SK-N-SH (cell line): ENCODE results near the gene ELMO1. TPM values are rescaled to one million over a fixed set of nuclear protein-coding genes. Genes with fewer than 3 reads are reported as not detected.

Source experiments
- CTCF ChIA-PET: fragments of 300-600, 350-600 bp; formaldehyde crosslinking; extraction: SDS; loops from one replicate; lab custom pipeline; 2021; lab: Yijun Ruan, JAX
- POLR2A ChIA-PET: fragments of 350-600 bp; sonication (Branson Sonifier 250); formaldehyde crosslinking; extraction: SDS; loops from one replicate; lab custom pipeline; 2020; ENCODE audit warnings: antibody characterized with exemption, inconsistent platforms; lab: Yijun Ruan, JAX
- DNase-seq: peaks from one replicate; pipeline ENCODE4 v3.0.0; 2012
- H2AFZ ChIP-seq: fragments of 200-600 bp; sonication (generic); 2 replicates; pipeline ENCODE4 v1.8.1; 2016; ENCODE audit warnings: antibody characterized with exemption, mild to moderate bottlenecking, low read depth
- H3F3A ChIP-seq: fragments of 200-600 bp; sonication (generic); replicated peaks from 2 replicates; pipeline ENCODE3; 2016; ENCODE audit warnings: antibody characterized with exemption, mild to moderate bottlenecking; ENCODE audit not compliant: insufficient read depth
- H3K27ac ChIP-seq, 2 experiments: fragments of 200-500 bp in 1 of 2; fragments of 200-600 bp in 1 of 2; sonication (Bioruptor generic) in 1 of 2; sonication (generic), shearing (Covaris generic) in 1 of 2; 2 replicates each; pipeline versions ENCODE4 v1.5.1 to v1.6.1; 2014 to 2016; ENCODE audit warnings: low read depth in 2 of 2, inconsistent platforms in 1 of 2, low read length in 1 of 2, mild to moderate bottlenecking in 1 of 2, mixed read lengths in 1 of 2
- H3K27me3 ChIP-seq: fragments of 200-600 bp; sonication (generic), shearing (Covaris generic); 2 replicates; pipeline ENCODE4 v1.6.1; 2016; ENCODE audit warnings: mixed run types; ENCODE audit not compliant: insufficient read depth
- H3K36me3 ChIP-seq, 2 experiments: fragments of 200-500 bp in 1 of 2; fragments of 200-600 bp in 1 of 2; sonication (Bioruptor generic) in 1 of 2; sonication (generic) in 1 of 2; replicated peaks in 1 of 2; 2 replicates each; pipeline versions ENCODE3 to v1.5.1; 2014 to 2016; ENCODE audit warnings: low read length in 1 of 2, mild to moderate bottlenecking in 1 of 2; ENCODE audit not compliant: insufficient read depth in 2 of 2, control insufficient read depth in 1 of 2
- H3K4me1 ChIP-seq, 2 experiments: fragments of 200-500 bp in 1 of 2; fragments of 200-600 bp in 1 of 2; sonication (Bioruptor generic) in 1 of 2; sonication (generic), shearing (Covaris generic) in 1 of 2; 2 replicates each; pipeline versions ENCODE4 v1.5.1 to v1.6.1; 2014 to 2016; ENCODE audit warnings: low read depth in 1 of 2, low read length in 1 of 2, mixed run types in 1 of 2; ENCODE audit not compliant: insufficient read depth in 2 of 2, control insufficient read depth in 1 of 2
- H3K4me2 ChIP-seq: fragments of 200-600 bp; sonication (generic), shearing (Covaris generic); 2 replicates; pipeline ENCODE4 v1.6.1; 2017; ENCODE audit warnings: mixed run types
- H3K4me3 ChIP-seq, 2 experiments: fragments of 200-500 bp in 1 of 2; fragments of 200-600 bp in 1 of 2; sonication (Bioruptor generic) in 1 of 2; sonication (generic), shearing (Covaris generic) in 1 of 2; 2 replicates each; pipeline versions ENCODE4 v1.5.1 to v1.8.1; 2014 to 2016; ENCODE audit warnings: low read depth in 2 of 2, inconsistent platforms in 1 of 2, low read length in 1 of 2, mild to moderate bottlenecking in 1 of 2, mixed read lengths in 1 of 2, moderate library complexity in 1 of 2
- H3K79me2 ChIP-seq: fragments of 200-600 bp; sonication (generic); 2 replicates; pipeline ENCODE4 v1.8.1; 2017; ENCODE audit warnings: mild to moderate bottlenecking; ENCODE audit not compliant: insufficient read depth
- H3K9ac ChIP-seq: fragments of 200-600 bp; sonication (generic); 2 replicates; pipeline ENCODE4 v1.6.1; 2017; ENCODE audit warnings: mixed run types
- H3K9me2 ChIP-seq: fragments of 200-600 bp; sonication (generic); 2 replicates; pipeline ENCODE4 v1.6.1; 2017; ENCODE audit warnings: mixed run types
- H3K9me3 ChIP-seq: fragments of 200-600 bp; sonication (generic); 2 replicates; pipeline ENCODE4 v1.6.1; 2017; ENCODE audit warnings: mixed run types, mild to moderate bottlenecking, moderate library complexity
- H4K20me1 ChIP-seq: fragments of 200-600 bp; sonication (generic); 2 replicates; pipeline ENCODE4 v1.6.1; 2017; ENCODE audit warnings: mild to moderate bottlenecking, mixed run types; ENCODE audit not compliant: insufficient read depth
- CHD2 ChIP-seq: fragments of 150-350 bp; IDR thresholded peaks from 2 replicates; pipeline ENCODE4 v1.6.1; 2018; ENCODE audit warnings: low read length; ENCODE audit not compliant: partially characterized antibody
- EP300 ChIP-seq, 2 experiments: IDR thresholded peaks; 2 replicates each; pipeline versions ENCODE4 v1.4.0 to v1.6.1; 2012; ENCODE audit warnings: borderline replicate concordance in 1 of 2, low read depth in 1 of 2, low read length in 1 of 2
- EZH2phosphoT487 ChIP-seq: fragments of 200-600 bp; sonication (generic); IDR thresholded peaks from 2 replicates; pipeline ENCODE4 v1.6.1; 2017; ENCODE audit warnings: low read depth, mixed run types, mild to moderate bottlenecking, antibody characterized with exemption, moderate library complexity, borderline replicate concordance
- GATA2 ChIP-seq: sonication (generic); formaldehyde crosslinking; IDR thresholded peaks from 2 replicates; pipeline ENCODE4 v1.5.0; 2020; ENCODE audit warnings: mild to moderate bottlenecking, missing genetic modification reagents
- IRF3 ChIP-seq: fragments of 150-350 bp; IDR thresholded peaks from 2 replicates; pipeline ENCODE4 v1.6.1; 2016; ENCODE audit warnings: mild to moderate bottlenecking, low read depth, low read length
- JUND ChIP-seq: IDR thresholded peaks from 2 replicates; pipeline ENCODE4 v1.4.0; 2012
- MAX ChIP-seq: IDR thresholded peaks from 2 replicates; pipeline ENCODE4 v1.4.0; 2012; ENCODE audit warnings: low read depth
- MEF2A ChIP-seq: IDR thresholded peaks from 2 replicates; pipeline ENCODE4 v1.4.0; 2012; ENCODE audit warnings: low read depth, borderline replicate concordance
- MXI1 ChIP-seq: IDR thresholded peaks from 2 replicates; pipeline ENCODE4 v1.6.1; 2012; ENCODE audit warnings: mild to moderate bottlenecking, low read depth, low read length, improper control_type of control experiment
- NRF1 ChIP-seq: IDR thresholded peaks from 2 replicates; pipeline ENCODE4 v1.6.1; 2012; ENCODE audit warnings: low read depth, mild to moderate bottlenecking, low read length
- RCOR1 ChIP-seq: fragments of 150-350 bp; IDR thresholded peaks from 2 replicates; pipeline ENCODE4 v1.6.1; 2017; ENCODE audit warnings: antibody characterized with exemption, low read length
- RFX5 ChIP-seq: IDR thresholded peaks from 2 replicates; pipeline ENCODE4 v1.6.1; 2012; ENCODE audit warnings: mild to moderate bottlenecking, improper control_type of control experiment, low read length
- SMC3 ChIP-seq: IDR thresholded peaks from 2 replicates; pipeline ENCODE4 v1.6.1; 2012; ENCODE audit warnings: low read depth, low read length, improper control_type of control experiment
- TCF12 ChIP-seq: IDR thresholded peaks from 2 replicates; pipeline ENCODE4 v1.4.0; 2012
- USF1 ChIP-seq: IDR thresholded peaks from 2 replicates; pipeline ENCODE4 v1.4.0; 2012; ENCODE audit warnings: low read depth, borderline replicate concordance
- USF2 ChIP-seq: fragments of 150-350 bp; IDR thresholded peaks from 2 replicates; pipeline ENCODE4 v1.6.1; 2017; ENCODE audit warnings: antibody characterized with exemption, low read length, low read depth, borderline replicate concordance
- YY1 ChIP-seq: IDR thresholded peaks from 2 replicates; pipeline ENCODE4 v1.4.0; 2012; ENCODE audit warnings: low read depth, mild to moderate bottlenecking
- WGBS: methylation state at CpG from one replicate; pipeline ENCODE4 v1.1.6; 2017; ENCODE audit warnings: low lambda C conversion rate; 5-methylcytosine and 5-hydroxymethylcytosine counted together
- polyA plus RNA-seq, 3 experiments: library from polyadenylated mRNA; depleted of rRNA; stranded (reverse); fragments of >200 nt; gene quantifications; 2 replicates each; pipeline ENCODE4 v1.2.3, GENCODE V29; 2012

The ELMO1 gene
- polyA plus RNA-seq, 1 of the 3 experiments (the other 2 are of a cell fraction), result 0.64 TPM

- no peak overlapping the region for H3K9ac ChIP-seq
- no peaks in the 10 kb centered on the region for H3K79me2 ChIP-seq
- H4K20me1 ChIP-seq, result no peaks in the 10 kb centered on the region
- peak; percentile 62 for TF ChIP-seq CHD2
- TF ChIP-seq GATA2, result peak; percentile 22; the same call in 1 of the 2 replicates
- TF ChIP-seq NRF1, result no peak
- TF ChIP-seq RFX5, result 0 out of 2 replicates have a peak, but pooled peaks have one; percentile 9
- 0 out of 2 replicates have a peak, but pooled peaks have one; percentile 20 for TF ChIP-seq RCOR1
- no peak for TF ChIP-seq MAX
- peak in 1 of 2 experiments; percentile 75; a peak in 2 of 4 replicates for TF ChIP-seq EP300 (IDR thresholded peaks at IDR 0.05; ENCODE audit: borderline replicate concordance in 1 of 2, low read depth in 1 of 2, low read length in 1 of 2)
- no peaks in the 10 kb centered on the region for H3K36me3 ChIP-seq
- no peaks in the 10 kb centered on the region for H3K27me3 ChIP-seq
- 0 out of 2 replicates have a peak, but pooled peaks cover 4% of the 10 kb centered on the region for H3K9me3 ChIP-seq
- no peaks in the 10 kb centered on the region for H3K9me2 ChIP-seq
- ChIA-PET POLR2A (interaction anchor here (1.1 to 1.4 kb wide), 2 partner anchors 115 to 157 kb away, joined by 3 to 4 read pairs; no protein-coding TSS in a partner anchor), CTCF (interaction anchor here (0.8 to 2.0 kb wide), 8 partner anchors 60 to 392 kb away, joined by 3 to 9 read pairs (median 5); no protein-coding TSS in a partner anchor)
- H3K4me1 ChIP-seq, result peaks cover 0 to 26% of the 10 kb centered on the region in 2 experiments; a peak in 2 of 4 replicates
- no peak overlapping the region for H3K4me2 ChIP-seq
- peak; percentile 69 for DNase-seq
- WGBS, result 6% methylated on average over 1 of the region's 1 CpG
- no peaks in the 10 kb centered on the region for H3F3A ChIP-seq
- H3K4me3 ChIP-seq, result no peak overlapping the region
- H2AFZ ChIP-seq, result no peak overlapping the region
- peak overlapping the region in 1 of 2 experiments; percentile 95; a peak in 2 of 4 replicates for H3K27ac ChIP-seq
Measured at GRCh38 chr7:36810032-36810431, 638.6 kb downstream of the ELMO1 start.

GRCh38 chr7:36809510-36809909 is 639.2 kb downstream of the ELMO1 start:
- no peak for DNase-seq
- no peaks in the 10 kb centered on the region for H3F3A ChIP-seq
- no peak overlapping the region for H3K4me3 ChIP-seq
- H3K9me3 ChIP-seq, result no peaks in the 10 kb centered on the region
- H3K4me1 ChIP-seq, result peaks cover 0 to 26% of the 10 kb centered on the region in 2 experiments; a peak in 2 of 4 replicates
- H4K20me1 ChIP-seq, result no peaks in the 10 kb centered on the region
- no peaks in the 10 kb centered on the region for H3K36me3 ChIP-seq
- 7% methylated on average over 3 of the region's 3 CpGs for WGBS
- H3K9me2 ChIP-seq, result no peaks in the 10 kb centered on the region
- CTCF ChIA-PET, result interaction anchor here (1.0 to 1.7 kb wide), 6 partner anchors 16 to 389 kb away, joined by 3 to 9 read pairs (median 5); no protein-coding TSS in a partner anchor
- H3K27ac ChIP-seq, result peak overlapping the region in 1 of 2 experiments; percentile 95; a peak in 2 of 4 replicates
- TF ChIP-seq MXI1, result no peak
- 0 out of 2 replicates have a peak, but pooled peaks have one; percentile 4 for TF ChIP-seq RCOR1
- TF ChIP-seq MEF2A, result no peak
- no peak for TF ChIP-seq SMC3
- TF ChIP-seq, all 33 proteins: peak for 1
- H3K79me2 ChIP-seq, result no peaks in the 10 kb centered on the region
- no peak overlapping the region for H3K9ac ChIP-seq
- H3K27me3 ChIP-seq, result no peaks in the 10 kb centered on the region
- no peak overlapping the region for H2AFZ ChIP-seq
- H3K4me2 ChIP-seq, result no peak overlapping the region
- POLR2A ChIA-PET, result interaction anchor here (1.1 to 1.4 kb wide), 2 partner anchors 115 to 158 kb away, joined by 3 to 4 read pairs; no protein-coding TSS in a partner anchor

GRCh38 chr7:36809086-36809485 is 639.6 kb downstream of the ELMO1 start:
- Histone ChIP-seq H3K36me3 (no peaks in the 10 kb centered on the region), H3K4me3 (no peak overlapping the region), H3K27me3 (no peaks in the 10 kb centered on the region), H3K79me2 (no peaks in the 10 kb centered on the region), H3K9ac (no peak overlapping the region), H3F3A (no peaks in the 10 kb centered on the region), H3K9me2 (no peaks in the 10 kb centered on the region), H2AFZ (no peak overlapping the region), H3K27ac (peak overlapping the region in 1 of 2 experiments; percentile 95; a peak in 2 of 4 replicates), H3K9me3 (no peaks in the 10 kb centered on the region), H4K20me1 (no peaks in the 10 kb centered on the region), H3K4me2 (no peak overlapping the region), H3K4me1 (peaks cover 0 to 26% of the 10 kb centered on the region in 2 experiments; a peak in 2 of 4 replicates)
- no peak for DNase-seq
- ChIA-PET CTCF (interaction anchor here (1.0 to 1.7 kb wide), 4 partner anchors 16 to 389 kb away, joined by 3 to 6 read pairs (median 4); no protein-coding TSS in a partner anchor), POLR2A (interaction anchor here (1.4 kb wide), 1 partner anchor 158 kb away, joined by 4 read pairs; no protein-coding TSS in a partner anchor)
- WGBS, result 43% methylated on average over 3 of the region's 3 CpGs
- TF ChIP-seq TCF12 (no peak), RCOR1 (no peak), IRF3 (no peak), EZH2phosphoT487 (no peak), USF2 (no peak), USF1 (no peak), SMC3 (no peak), MAX (no peak), YY1 (no peak), MEF2A (no peak), JUND (no peak), GATA2 (no peak)
